GM12892 (cell line): ENCODE data around the gene TRMO.

Source experiments
- POLR2A ChIP-seq: IDR thresholded peaks from 2 replicates; pipeline ENCODE4 v1.6.1; 2011; ENCODE audit warnings: low read depth, low read length, control low read depth
- POLR2AphosphoS5 ChIP-seq: IDR thresholded peaks from 2 replicates; pipeline ENCODE4 v1.6.1; 2011; ENCODE audit warnings: low read depth, low read length, control low read depth
- TAF1 ChIP-seq: IDR thresholded peaks from 2 replicates; pipeline ENCODE4 v1.6.1; 2011; ENCODE audit warnings: low read depth, mild to moderate bottlenecking, control low read depth, low read length, borderline replicate concordance

DNA sequence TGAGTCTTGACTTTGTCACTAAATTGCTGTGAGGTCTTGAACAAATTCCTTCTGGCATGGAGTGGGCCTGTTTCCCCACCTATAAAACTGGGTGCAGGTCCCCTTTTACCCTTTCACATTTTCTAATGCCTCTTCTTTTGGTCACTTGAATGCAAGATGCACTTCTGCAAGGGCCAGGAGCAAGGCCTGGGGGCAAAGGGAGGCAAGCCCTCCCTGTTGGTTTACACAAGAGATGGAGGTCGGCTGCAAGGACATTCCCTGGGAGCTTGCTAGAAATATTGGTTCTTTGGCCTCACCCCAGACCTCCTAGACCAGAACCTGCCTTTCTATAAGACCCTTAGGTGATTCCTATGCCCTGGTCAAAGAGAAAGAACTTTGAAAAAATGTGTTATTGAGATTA, 63.5 kb downstream of the TRMO start:
- no peak for TF ChIP-seq POLR2AphosphoS5
- TF ChIP-seq TAF1: no peak
- TF ChIP-seq POLR2A: no peak
